ENCODE measurements around the gene TBL1X.

DNA sequence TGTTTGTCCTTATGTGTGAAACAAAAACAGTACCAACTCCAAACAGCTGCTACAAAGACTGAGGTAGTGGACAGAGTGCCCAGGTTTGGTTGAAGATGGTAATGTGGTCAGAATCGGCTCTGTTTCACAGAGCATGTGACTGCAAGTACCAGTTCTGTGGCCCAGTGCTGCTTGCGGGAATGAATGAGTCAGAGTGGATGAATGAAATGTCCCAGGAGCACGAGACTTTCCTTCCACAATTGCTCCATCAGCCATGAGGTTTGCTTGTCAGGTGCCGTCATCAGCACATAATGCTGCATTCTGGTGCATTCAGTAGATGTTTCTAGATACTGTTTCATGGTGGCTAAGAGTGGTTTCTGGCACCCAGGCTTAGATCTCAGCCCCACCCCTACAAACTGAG, 216.6 kb downstream of the TBL1X start:
- TF ChIP-seq NFYA (IDR thresholded peaks at IDR 0.05; ENCODE audit: borderline replicate concordance, low read depth, low read length) (no peak), SIN3A (IDR thresholded peaks at IDR 0.05; ENCODE audit: low read depth, low read length) (no peak), ZNF274 (IDR thresholded peaks at IDR 0.05; ENCODE audit: insufficient read depth, insufficient read length) (no peak), RFX5 (IDR thresholded peaks at IDR 0.05; ENCODE audit: low read depth, low read length) (no peak), HDGF (IDR thresholded peaks at IDR 0.05) (no peak), SUPT20H (IDR thresholded peaks at IDR 0.05; ENCODE audit: borderline replicate concordance, control insufficient read depth, low read depth, low read length) (no peak), POLR2A (IDR thresholded peaks at IDR 0.05; ENCODE audit: low read depth, low read length) (no peak)
- TF ChIP-seq, protein P1, sequence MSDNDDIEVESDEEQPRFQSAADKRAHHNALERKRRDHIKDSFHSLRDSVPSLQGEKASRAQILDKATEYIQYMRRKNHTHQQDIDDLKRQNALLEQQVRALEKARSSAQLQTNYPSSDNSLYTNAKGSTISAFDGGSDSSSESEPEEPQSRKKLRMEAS (IDR thresholded peaks at IDR 0.05; ENCODE audit: low read depth, low read length) = no peak

Data from GM12878 (cell line).